HL-60 (cell line): ENCODE data around the gene CHADL.

Source experiments
- CTCF ChIP-seq: IDR thresholded peaks from one replicate; pipeline ENCODE4 v1.5.1; 2011; ENCODE audit warnings: low read length, control low read depth, inconsistent platforms; ENCODE audit not compliant: insufficient read depth
- GABPA ChIP-seq: IDR thresholded peaks from 2 replicates; pipeline ENCODE4 v1.6.1; 2012; ENCODE audit warnings: low read depth

DNA sequence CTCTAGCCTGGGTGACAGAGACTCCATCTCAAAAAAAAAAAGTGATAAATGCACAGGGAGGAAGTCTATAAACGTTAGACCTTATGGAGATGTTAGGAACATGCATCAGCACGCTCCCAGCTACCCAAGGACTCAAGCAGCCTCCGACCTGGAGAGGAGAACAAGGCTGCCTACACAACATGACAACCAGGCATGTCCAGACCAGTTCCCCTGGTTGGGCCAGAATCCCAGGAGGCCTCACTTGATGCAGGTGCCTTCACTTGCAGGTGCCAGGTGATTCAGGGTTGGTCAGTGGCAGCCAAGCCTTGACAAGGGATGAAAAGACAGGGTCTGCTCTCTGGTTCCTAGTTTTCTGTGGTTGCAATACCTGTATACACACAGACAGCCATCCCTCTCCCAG lies 39.3 kb upstream of the CHADL start:
- TF ChIP-seq CTCF = no peak
- no peak for TF ChIP-seq GABPA
